Endothelial cell of umbilical vein (primary cell): ENCODE results near the gene LMCD1. TPM values are rescaled to one million over a fixed set of nuclear protein-coding genes. Genes with fewer than 3 reads are reported as not detected.

Experiments used
- BruUV-seq: library from RNA; stranded (reverse); fragments of 400-500 nt; replicated peaks from 2 replicates; lab custom pipeline; 2021; lab: Mats Ljungman, UMichigan
- CTCF ChIA-PET: fragments of 300-600, 350-600 bp; sonication (Branson Sonifier 250); formaldehyde crosslinking; loops from one replicate; lab custom pipeline; 2021; ENCODE audit warnings: antibody characterized with exemption, inconsistent platforms; lab: Charles Lee
- POLR2A ChIA-PET: fragments of 300-600, 350-600 bp; sonication (Branson Sonifier 250); formaldehyde crosslinking; loops from one replicate; lab custom pipeline; 2021; ENCODE audit warnings: antibody characterized with exemption, inconsistent platforms; lab: Charles Lee
- DNase-seq: peaks from one replicate; pipeline ENCODE4 v3.0.0-alpha.2; 2011; ENCODE audit warnings: low read depth, low spot score
- FAIRE-seq: peaks from 2 replicates; lab custom pipeline; 2011; peaks lifted over from hg19 to GRCh38; lab: Jason Lieb, UNC
- H2AFZ ChIP-seq: 2 replicates; pipeline ENCODE4 v1.6.0; 2012; ENCODE audit warnings: low read depth, low read length, control low read depth, inconsistent platforms
- H3K27ac ChIP-seq: 2 replicates; pipeline ENCODE4 v1.5.1; 2011; ENCODE audit warnings: low read depth, mild to moderate bottlenecking, control low read depth, low read length, moderate library complexity; ENCODE audit not compliant: insufficient read depth
- H3K27me3 ChIP-seq, 2 experiments: 2 replicates each; pipeline versions ENCODE4 v1.6.0 to v1.6.1; 2011; ENCODE audit warnings: low read length in 2 of 2, mixed read lengths in 1 of 2; ENCODE audit not compliant: control insufficient read depth in 2 of 2, insufficient read depth in 2 of 2
- H3K36me3 ChIP-seq, 2 experiments: 2 replicates in 1 of 2; 3 replicates in 1 of 2; pipeline ENCODE4 v1.5.1; 2011; ENCODE audit warnings: low read length in 2 of 2, mild to moderate bottlenecking in 1 of 2, moderate library complexity in 1 of 2; ENCODE audit not compliant: control insufficient read depth in 2 of 2, insufficient read depth in 2 of 2; ENCODE audit errors: extremely low read depth in 1 of 2
- H3K4me1 ChIP-seq: 3 replicates; pipeline ENCODE4 v1.5.1; 2011; ENCODE audit warnings: mild to moderate bottlenecking, low read length; ENCODE audit not compliant: control insufficient read depth, insufficient read depth; ENCODE audit errors: extremely low read depth
- H3K4me2 ChIP-seq: 2 replicates; pipeline ENCODE4 v1.6.1; 2011; ENCODE audit warnings: low read length, control low read depth, mixed read lengths; ENCODE audit not compliant: insufficient read depth
- H3K4me3 ChIP-seq, 3 experiments: fragments of 200-600 bp in 1 of 3; sonication (generic), shearing (Covaris generic) in 1 of 3; replicated peaks in 1 of 3; 2 replicates each; pipeline ENCODE4 v1.5.1; 2011 to 2016; ENCODE audit warnings: control low read depth in 3 of 3, low read length in 3 of 3, mild to moderate bottlenecking in 2 of 3, inconsistent platforms in 1 of 3, low read depth in 1 of 3, moderate library complexity in 1 of 3; ENCODE audit not compliant: insufficient read depth in 1 of 3
- H3K79me2 ChIP-seq: 2 replicates; pipeline ENCODE4 v1.6.0; 2012; ENCODE audit warnings: low read length, inconsistent platforms; ENCODE audit not compliant: control insufficient read depth, insufficient read depth
- H3K9ac ChIP-seq: replicated peaks from 2 replicates; pipeline ENCODE3; 2011; ENCODE audit warnings: low read length, control low read depth; ENCODE audit not compliant: insufficient read depth; ENCODE audit errors: extremely low read depth
- H3K9me1 ChIP-seq: replicated peaks from 3 replicates; pipeline ENCODE4 v1.6.0; 2011; ENCODE audit warnings: mild to moderate bottlenecking, low read length; ENCODE audit not compliant: control insufficient read depth, insufficient read depth; ENCODE audit errors: extremely low read depth
- H3K9me3 ChIP-seq: replicated peaks from 2 replicates; pipeline ENCODE4 v1.5.1; 2012; ENCODE audit warnings: low read length, inconsistent platforms; ENCODE audit not compliant: control insufficient read depth, insufficient read depth
- H4K20me1 ChIP-seq: replicated peaks from 2 replicates; pipeline ENCODE3; 2011; ENCODE audit warnings: mild to moderate bottlenecking, low read length; ENCODE audit not compliant: control insufficient read depth, insufficient read depth; ENCODE audit errors: extremely low read depth
- FOS ChIP-seq: IDR thresholded peaks from 2 replicates; pipeline ENCODE4 v1.6.1; 2011; ENCODE audit warnings: mild to moderate bottlenecking, low read length, moderate library complexity, borderline replicate concordance; ENCODE audit not compliant: insufficient read depth
- GATA2 ChIP-seq: IDR thresholded peaks from 2 replicates; pipeline ENCODE4 v1.7.0; 2011; ENCODE audit warnings: low read depth, mild to moderate bottlenecking, moderate library complexity, mixed read lengths, low read length; ENCODE audit not compliant: insufficient read length, insufficient read depth
- JUN ChIP-seq: IDR thresholded peaks from 2 replicates; pipeline ENCODE4 v1.6.1; 2011; ENCODE audit warnings: borderline replicate concordance, low read depth; ENCODE audit not compliant: insufficient read length, insufficient read depth
- MAX ChIP-seq: IDR thresholded peaks from 2 replicates; pipeline ENCODE4 v1.6.1; 2011; ENCODE audit not compliant: insufficient read depth, insufficient read length
- MYC ChIP-seq: IDR thresholded peaks from one replicate; pipeline ENCODE4 v1.6.1; 2011; ENCODE audit warnings: mild to moderate bottlenecking, low read depth, low read length
- POLR2A ChIP-seq: IDR thresholded peaks from 2 replicates; pipeline ENCODE4 v1.6.1; 2012; ENCODE audit warnings: low read depth, mild to moderate bottlenecking, control low read depth, low read length
- POLR2AphosphoS5 ChIP-seq: IDR thresholded peaks from 2 replicates; pipeline ENCODE4 v1.6.1; 2012; ENCODE audit warnings: low read depth, mild to moderate bottlenecking, control low read depth, low read length, moderate library complexity; ENCODE audit not compliant: insufficient read depth
- dilution Hi-C: fragments of 300-500 bp; cut with MboI; formaldehyde crosslinking; loops from one replicate; pipeline ENCODE4 v1.15.0; 2019; ENCODE audit warnings: low sequenced_read_pairs; ENCODE audit not compliant: extremely low pct_ligation_motif_present
- intact Hi-C: fragments of 100-400 bp; cut with micrococcal nuclease; formaldehyde crosslinking; loops from one replicate; pipeline ENCODE4 v1.10.0; 2022
- polyA plus RNA-seq, 4 experiments: library from polyadenylated mRNA; depleted of rRNA in 3 of 4; stranded (reverse) in 3 of 4; unstranded in 1 of 4; fragments of >200 nt; gene quantifications; 2 replicates each; pipeline versions ENCODE4 v1.2.1 to v1.2.3, GENCODE V29; 2011 to 2012; ENCODE audit warnings: missing spikeins in 1 of 4
- total RNA-seq: library from RNA; stranded (reverse); gene quantifications from 2 replicates; pipeline ENCODE4 v1.2.3, GENCODE V29; 2021
- TF ChIP-seq, protein P1 (sequence below), 2 donors: IDR thresholded peaks; 1 replicate in 1 of 2; 2 replicates in 1 of 2; pipeline ENCODE4 v1.5.1; 2011; ENCODE audit warnings: low read length in 2 of 2, mild to moderate bottlenecking in 2 of 2, moderate library complexity in 2 of 2, control low read depth in 1 of 2, inconsistent platforms in 1 of 2, low read depth in 1 of 2; ENCODE audit not compliant: insufficient read depth in 1 of 2; ENCODE audit errors: extremely low read depth in 1 of 2

LMCD1 gene
- total and polyA plus RNA-seq, 2 donors (not counting 3 experiments of a cell fraction or from before 2014, with no cell fraction given): 7.6 to 14.5 TPM

DNA sequence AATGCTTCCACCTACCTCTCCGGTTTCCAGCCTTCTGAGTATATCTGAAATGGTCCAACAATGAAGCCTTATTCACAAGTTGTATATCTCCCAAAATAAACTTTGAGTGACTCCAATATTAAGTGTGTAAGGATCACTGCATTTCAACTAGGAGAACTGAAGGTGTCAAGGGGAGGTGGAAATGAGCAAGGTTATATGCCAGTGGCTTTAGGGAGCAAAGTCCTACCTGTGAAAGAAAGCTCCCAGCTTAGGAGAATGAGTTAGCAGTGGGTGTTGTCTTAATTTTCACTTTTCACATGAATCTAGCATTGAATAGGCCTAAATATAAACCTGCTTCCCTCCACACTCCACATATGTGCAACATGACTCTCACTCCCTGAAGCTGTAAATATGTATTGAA, 29.0 kb downstream of the LMCD1 start:
- no peaks in the 10 kb centered on the region for H3K27me3 ChIP-seq
- DNase-seq: no peak
- no peak for FAIRE-seq
- intact Hi-C loops: loop anchor here (1.0 to 2.0 kb wide), 2 partner anchors 24 to 29 kb away; partner anchors contain the start of gene LMCD1
- H3K36me3 ChIP-seq: no peaks in the 10 kb centered on the region
- BruUV-seq: no TSS peak
- H3K9ac ChIP-seq: no peak overlapping the region
- no peak overlapping the region for H3K4me2 ChIP-seq
- H3K9me1 ChIP-seq: no peaks in the 10 kb centered on the region
- ChIA-PET CTCF (interaction anchor here (1.0 to 1.7 kb wide), 3 partner anchors 29 to 239 kb away, joined by 4 to 5 read pairs (median 4); partner anchors contain the start of genes LMCD1 and OXTR), POLR2A (no interaction called here)
- H3K79me2 ChIP-seq: no peaks in the 10 kb centered on the region
- peaks cover 16% of the 10 kb centered on the region for H3K4me1 ChIP-seq
- no peak overlapping the region for H2AFZ ChIP-seq
- TF ChIP-seq POLR2AphosphoS5: no peak
- TF ChIP-seq MAX: no peak
- TF ChIP-seq FOS: no peak
- no peak for TF ChIP-seq JUN
- no peak for TF ChIP-seq MYC
- TF ChIP-seq GATA2: no peak
- no peak for TF ChIP-seq POLR2A
- TF ChIP-seq, protein P1, sequence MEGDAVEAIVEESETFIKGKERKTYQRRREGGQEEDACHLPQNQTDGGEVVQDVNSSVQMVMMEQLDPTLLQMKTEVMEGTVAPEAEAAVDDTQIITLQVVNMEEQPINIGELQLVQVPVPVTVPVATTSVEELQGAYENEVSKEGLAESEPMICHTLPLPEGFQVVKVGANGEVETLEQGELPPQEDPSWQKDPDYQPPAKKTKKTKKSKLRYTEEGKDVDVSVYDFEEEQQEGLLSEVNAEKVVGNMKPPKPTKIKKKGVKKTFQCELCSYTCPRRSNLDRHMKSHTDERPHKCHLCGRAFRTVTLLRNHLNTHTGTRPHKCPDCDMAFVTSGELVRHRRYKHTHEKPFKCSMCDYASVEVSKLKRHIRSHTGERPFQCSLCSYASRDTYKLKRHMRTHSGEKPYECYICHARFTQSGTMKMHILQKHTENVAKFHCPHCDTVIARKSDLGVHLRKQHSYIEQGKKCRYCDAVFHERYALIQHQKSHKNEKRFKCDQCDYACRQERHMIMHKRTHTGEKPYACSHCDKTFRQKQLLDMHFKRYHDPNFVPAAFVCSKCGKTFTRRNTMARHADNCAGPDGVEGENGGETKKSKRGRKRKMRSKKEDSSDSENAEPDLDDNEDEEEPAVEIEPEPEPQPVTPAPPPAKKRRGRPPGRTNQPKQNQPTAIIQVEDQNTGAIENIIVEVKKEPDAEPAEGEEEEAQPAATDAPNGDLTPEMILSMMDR (IDR thresholded peaks at IDR 0.05; ENCODE audit: extremely low read depth in 1 of 2, insufficient read depth in 1 of 2, low read depth in 1 of 2, low read length in 2 of 2): no peak
- no peak overlapping the region for H3K4me3 ChIP-seq
- H4K20me1 ChIP-seq: no peaks in the 10 kb centered on the region
- no peaks in the 10 kb centered on the region for H3K9me3 ChIP-seq
- H3K27ac ChIP-seq: no peak overlapping the region
- dilution Hi-C loops: no loop called here
